H1 (cell line): ENCODE measurements around the gene APC2. TPM values are rescaled to one million over a fixed set of nuclear protein-coding genes. Genes with fewer than 3 reads are reported as not detected.

Experiments
- CTCF ChIA-PET: fragments of 300-600 bp; sonication (Branson Sonifier 250); formaldehyde crosslinking; loops from one replicate; lab custom pipeline; 2021; ENCODE audit not compliant: partially characterized antibody; lab: Charles Lee
- POLR2A ChIA-PET: fragments of 300-600 bp; sonication (Branson Sonifier 250); formaldehyde crosslinking; loops from one replicate; lab custom pipeline; 2021; ENCODE audit warnings: inconsistent platforms; ENCODE audit not compliant: partially characterized antibody; lab: Charles Lee
- DNase-seq, 2 experiments: peaks; one replicate each; pipeline versions ENCODE4 v3.0.0 to v3.0.0-alpha.2; 2010 to 2022; ENCODE audit warnings: low spot score in 2 of 2, low read depth in 1 of 2, mixed read lengths in 1 of 2
- FAIRE-seq: peaks from 2 replicates; lab custom pipeline; 2011; peaks lifted over from hg19 to GRCh38; lab: Jason Lieb, UNC
- H2AFZ ChIP-seq: 2 replicates; pipeline ENCODE4 v1.8.1; 2012; ENCODE audit warnings: low read length, inconsistent platforms
- H2AK5ac ChIP-seq: 2 replicates; pipeline ENCODE4 v1.6.1; 2013; ENCODE audit warnings: low read depth, low read length
- H2BK120ac ChIP-seq: replicated peaks from 2 replicates; pipeline ENCODE3; 2013; ENCODE audit warnings: low read depth, low read length, inconsistent platforms
- H2BK12ac ChIP-seq: 2 replicates; pipeline ENCODE4 v1.6.1; 2013; ENCODE audit warnings: low read depth, low read length
- H2BK15ac ChIP-seq: 2 replicates; pipeline ENCODE4 v1.6.1; 2013; ENCODE audit warnings: low read length
- H2BK20ac ChIP-seq: 2 replicates; pipeline ENCODE4 v1.6.1; 2013; ENCODE audit warnings: low read length
- H2BK5ac ChIP-seq: 2 replicates; pipeline ENCODE4 v1.6.1; 2013; ENCODE audit warnings: low read depth, low read length
- H3K14ac ChIP-seq: 2 replicates; pipeline ENCODE4 v1.6.1; 2013; ENCODE audit warnings: inconsistent platforms; ENCODE audit not compliant: insufficient read length
- H3K18ac ChIP-seq: 2 replicates; pipeline ENCODE4 v1.6.1; 2013; ENCODE audit warnings: low read length; ENCODE audit errors: extremely low read depth
- H3K23ac ChIP-seq: 2 replicates; pipeline ENCODE4 v1.6.1; 2013; ENCODE audit warnings: inconsistent platforms; ENCODE audit not compliant: insufficient read length
- H3K23me2 ChIP-seq: 2 replicates; pipeline ENCODE4 v1.6.1; 2013; ENCODE audit warnings: low read depth, low read length
- H3K27ac ChIP-seq: 2 replicates; pipeline ENCODE4 v1.6.1; 2011; ENCODE audit warnings: low read depth, low read length, inconsistent platforms
- H3K27me3 ChIP-seq, 4 experiments: replicated peaks in 1 of 4; 1 replicate in 1 of 4; 2 replicates in 3 of 4; pipeline versions ENCODE4 v1.6.1 to v1.8.1; 2011 to 2013; ENCODE audit warnings: low read length in 3 of 4, mild to moderate bottlenecking in 3 of 4, inconsistent platforms in 2 of 4, mixed read lengths in 2 of 4, moderate library complexity in 1 of 4; ENCODE audit not compliant: control insufficient read depth in 3 of 4, insufficient read depth in 3 of 4; ENCODE audit errors: extremely low read depth in 1 of 4
- H3K36me3 ChIP-seq, 4 experiments: 2 replicates each; pipeline versions ENCODE4 v1.6.1 to v1.8.1; 2011 to 2013; ENCODE audit warnings: mild to moderate bottlenecking in 4 of 4, low read length in 3 of 4, moderate library complexity in 2 of 4, control low read depth in 1 of 4, inconsistent platforms in 1 of 4; ENCODE audit not compliant: insufficient read depth in 4 of 4, control insufficient read depth in 2 of 4
- H3K4ac ChIP-seq: replicated peaks from 2 replicates; pipeline ENCODE3; 2013; ENCODE audit warnings: low read length, low read depth, mixed read lengths, inconsistent platforms; ENCODE audit not compliant: insufficient read length
- H3K4me1 ChIP-seq, 4 experiments: replicated peaks in 1 of 4; 1 replicate in 1 of 4; 2 replicates in 3 of 4; pipeline versions ENCODE4 v1.6.1 to v1.8.1; 2011 to 2013; ENCODE audit warnings: low read length in 3 of 4, inconsistent platforms in 2 of 4, mixed read lengths in 1 of 4; ENCODE audit not compliant: insufficient read depth in 4 of 4, control insufficient read depth in 3 of 4
- H3K4me2 ChIP-seq, 2 experiments: 2 replicates each; pipeline versions ENCODE4 v1.6.1 to v1.8.1; 2011 to 2013; ENCODE audit warnings: low read depth in 2 of 2, low read length in 2 of 2, control low read depth in 1 of 2, inconsistent platforms in 1 of 2, mild to moderate bottlenecking in 1 of 2; ENCODE audit not compliant: insufficient read depth in 1 of 2
- H3K4me3 ChIP-seq, 4 experiments: fragments of 200-600, 300-600 bp in 1 of 4; sonication (generic), shearing (Covaris generic), sonication (Bioruptor Twin) in 1 of 4; 2 replicates each; pipeline versions ENCODE4 v1.5.1 to v1.8.1; 2011 to 2016; ENCODE audit warnings: low read length in 4 of 4, low read depth in 3 of 4, control low read depth in 2 of 4, inconsistent platforms in 2 of 4, mild to moderate bottlenecking in 2 of 4, mixed read lengths in 1 of 4, moderate library complexity in 1 of 4; ENCODE audit not compliant: insufficient read depth in 2 of 4; ENCODE audit errors: extremely low read depth in 1 of 4
- H3K56ac ChIP-seq: replicated peaks from 2 replicates; pipeline ENCODE3; 2013; ENCODE audit warnings: low read depth, mild to moderate bottlenecking, mixed read lengths, low read length, inconsistent platforms; ENCODE audit not compliant: insufficient read length
- H3K79me1 ChIP-seq: 2 replicates; pipeline ENCODE4 v1.6.1; 2013; ENCODE audit warnings: low read depth, low read length, control low read depth
- H3K79me2 ChIP-seq, 2 experiments: 2 replicates each; pipeline versions ENCODE4 v1.6.1 to v1.8.1; 2012 to 2013; ENCODE audit warnings: low read length in 2 of 2, mild to moderate bottlenecking in 2 of 2, inconsistent platforms in 1 of 2; ENCODE audit not compliant: insufficient read depth in 2 of 2, control insufficient read depth in 1 of 2
- H3K9ac ChIP-seq, 4 experiments: replicated peaks in 1 of 4; 1 replicate in 1 of 4; 2 replicates in 3 of 4; pipeline versions ENCODE4 v1.6.1 to v1.8.1; 2011 to 2013; ENCODE audit warnings: low read depth in 3 of 4, low read length in 3 of 4, control low read depth in 2 of 4, mild to moderate bottlenecking in 2 of 4, moderate library complexity in 2 of 4, inconsistent platforms in 1 of 4; ENCODE audit errors: extremely low read depth in 1 of 4
- H3K9me3 ChIP-seq, 2 experiments: 2 replicates each; pipeline versions ENCODE4 v1.6.1 to v1.8.1; 2012 to 2013; ENCODE audit warnings: mild to moderate bottlenecking in 2 of 2, moderate library complexity in 2 of 2, control low read depth in 1 of 2, inconsistent platforms in 1 of 2, low read depth in 1 of 2, low read length in 1 of 2, mixed read lengths in 1 of 2; ENCODE audit not compliant: insufficient read depth in 2 of 2
- H4K20me1 ChIP-seq, 2 experiments: replicated peaks in 1 of 2; 2 replicates each; pipeline versions ENCODE3 to v1.8.1; 2011 to 2013; ENCODE audit warnings: inconsistent platforms in 2 of 2, low read length in 2 of 2, mild to moderate bottlenecking in 1 of 2; ENCODE audit not compliant: insufficient read depth in 2 of 2, control insufficient read depth in 1 of 2
- H4K5ac ChIP-seq: 2 replicates; pipeline ENCODE4 v1.6.1; 2013; ENCODE audit warnings: low read length, low read depth, mixed read lengths, inconsistent platforms; ENCODE audit not compliant: insufficient read length
- H4K8ac ChIP-seq: 2 replicates; pipeline ENCODE4 v1.8.0; 2013; ENCODE audit warnings: mild to moderate bottlenecking, moderate library complexity, low read length, inconsistent platforms; ENCODE audit not compliant: insufficient read depth; ENCODE audit errors: extremely low read depth
- H4K91ac ChIP-seq: replicated peaks from 2 replicates; pipeline ENCODE3; 2013; ENCODE audit warnings: low read length, mixed read lengths, inconsistent platforms; ENCODE audit not compliant: insufficient read length
- NRF1 ChIP-seq: IDR thresholded peaks from 2 replicates; pipeline ENCODE4 v1.6.1; 2011; ENCODE audit warnings: mild to moderate bottlenecking, low read depth, low read length, improper control_type of control experiment
- TCF12 ChIP-seq: IDR thresholded peaks from 2 replicates; pipeline ENCODE4 v1.6.1; 2011; ENCODE audit warnings: low read depth, mild to moderate bottlenecking, low read length
- WGBS, 2 experiments: shearing (Covaris generic) in 1 of 2; methylation state at CpG; one replicate each; pipeline versions ENCODE4 v1.1.6 to v1.1.7; 2013 to 2015; ENCODE audit warnings: low lambda C conversion rate in 2 of 2, mixed read lengths in 2 of 2, inconsistent platforms in 1 of 2, low coverage in 1 of 2, missing lambda C conversion rate in 1 of 2; ENCODE audit not compliant: insufficient replicate concordance in 2 of 2, insufficient coverage in 1 of 2, insufficient read length in 1 of 2; ENCODE audit errors: extremely low coverage in 1 of 2, missing lambda C conversion rate in 1 of 2; 5-methylcytosine and 5-hydroxymethylcytosine counted together
- polyA plus RNA-seq, 7 experiments: library from polyadenylated mRNA; depleted of rRNA in 3 of 7; stranded (reverse) in 5 of 7; unstranded in 2 of 7; fragments of >200 nt in 5 of 7; fragments of 200-250 nt in 2 of 7; gene quantifications; 1 replicate in 5 of 7; 2 replicates in 1 of 7; 4 replicates in 1 of 7; pipeline versions ENCODE4 v1.2.1 to v1.2.3, GENCODE V29; 2011 to 2013; ENCODE audit warnings: missing spikeins in 2 of 7, mixed read lengths in 2 of 7
- total RNA-seq: library from RNA; stranded (reverse); fragmentation: NEBNext Ultra II Directional; extraction: Animal tissue kit (Norgen Biotek cat#: 25700); gene quantifications from 2 replicates; pipeline ENCODE4 v1.2.1, GENCODE V29; 2021

Gene APC2
- total and polyA plus RNA-seq, 2 of the 8 experiments (the other 6 are each of a cell fraction or from before 2014, with no cell fraction given), result 1.3 to 4.1 TPM

DNA sequence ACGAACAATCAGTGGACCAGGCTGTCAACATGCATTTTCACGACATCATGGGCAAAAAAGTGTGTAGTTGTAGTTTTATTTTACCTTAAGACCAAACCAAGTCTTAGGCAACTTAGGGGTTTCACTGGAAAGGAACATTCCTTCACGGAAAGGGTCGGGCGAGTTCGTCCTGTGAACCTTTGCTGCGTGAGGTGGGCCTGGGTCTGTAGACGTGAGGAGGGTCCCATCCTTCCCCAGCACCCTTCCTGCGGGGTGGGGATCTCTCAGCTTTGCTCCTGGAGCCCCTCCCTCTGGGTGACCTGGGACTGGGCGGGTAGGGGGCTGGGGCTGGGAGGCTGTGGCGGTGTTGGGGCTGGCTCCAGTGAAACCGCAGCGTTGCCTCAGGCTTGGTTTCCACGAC lies 24.0 kb upstream of the APC2 start:
- Histone ChIP-seq H3K23me2 (no peaks in the 10 kb centered on the region), H2BK120ac (no peak overlapping the region), H3K79me1 (peaks cover 11% of the 10 kb centered on the region), H3K9ac (no peak overlapping the region), H3K27me3 (no peaks in the 10 kb centered on the region), H4K5ac (no peak overlapping the region), H3K56ac (no peak overlapping the region), H4K8ac (no peak overlapping the region), H2BK12ac (no peak overlapping the region), H3K9me3 (no peaks in the 10 kb centered on the region), H3K18ac (no peak overlapping the region), H4K91ac (no peak overlapping the region), H3K23ac (no peak overlapping the region), H2AFZ (no peak overlapping the region), H3K36me3 (peaks cover 35 to 82% (median 70%) of the 10 kb centered on the region in 4 experiments), H2BK20ac (no peak overlapping the region), H3K14ac (no peak overlapping the region), H3K79me2 (peaks cover 0 to 50% of the 10 kb centered on the region in 2 experiments; a peak in 3 of 4 replicates), H2BK15ac (no peak overlapping the region), H3K4me1 (peaks cover 0 to 3% (median 0%) of the 10 kb centered on the region in 4 experiments; a peak in 1 of 7 replicates), H3K4ac (no peak overlapping the region), H3K4me2 (no peak overlapping the region), H4K20me1 (peaks cover 34 to 48% of the 10 kb centered on the region in 2 experiments), H3K27ac (no peak overlapping the region), H2BK5ac (no peak overlapping the region; the same call in 1 of the 2 replicates), H3K4me3 (no peak overlapping the region), H2AK5ac (no peak overlapping the region)
- TF ChIP-seq TCF12, result no peak
- no peak for TF ChIP-seq NRF1
- ChIA-PET CTCF (interaction anchor here (0.6 kb wide), 1 partner anchor 13 kb away, joined by 3 read pairs; no protein-coding TSS in a partner anchor), POLR2A (interaction anchor here (0.9 to 1.9 kb wide), 4 partner anchors 9 to 14 kb away, joined by 3 to 7 read pairs (median 5); no protein-coding TSS in a partner anchor)
- DNase-seq (no peak), FAIRE-seq (no peak)
- WGBS, 2 experiments, result 85% methylated on average over 14 of the region's 14 CpGs; no CpG with 5 or more reads in 1 of the 2 experiments
